GM12878 (cell line): ENCODE results near the gene BCR. TPM values are rescaled to one million over a fixed set of nuclear protein-coding genes. Genes with fewer than 3 reads are reported as not detected.

ENCODE experiments used
- ATAC-seq: fragments of 200-7000 bp; cut with Tn5 transposase; 3 replicates; pipeline ENCODE4 v1.9.1; 2020; ENCODE audit warnings: mild to moderate bottlenecking, moderate library complexity
- BruUV-seq: library from RNA; stranded (reverse); fragments of 400-500 nt; replicated peaks from 2 replicates; lab custom pipeline; 2021; lab: Mats Ljungman, UMichigan
- CTCF ChIA-PET: fragments of 300-600 bp; sonication (Branson Sonifier 250); formaldehyde crosslinking; extraction: SDS; loops from one replicate; lab custom pipeline; 2021; ENCODE audit warnings: inconsistent platforms; lab: Yijun Ruan, JAX
- POLR2A ChIA-PET: fragments of 350-600 bp; formaldehyde crosslinking; extraction: SDS; loops from one replicate; lab custom pipeline; 2021; ENCODE audit warnings: inconsistent platforms; lab: Charles Lee
- RAD21 ChIA-PET: fragments of 300-600 bp; sonication (Branson Sonifier 250); formaldehyde crosslinking; loops from one replicate; lab custom pipeline; 2023; ENCODE audit warnings: antibody characterized with exemption; ENCODE audit not compliant: unreplicated experiment; lab: Charles Lee
- SMC1A ChIA-PET: fragments of 300-600 bp; sonication (Branson Sonifier 250); formaldehyde crosslinking; loops from one replicate; lab custom pipeline; 2023; ENCODE audit not compliant: unreplicated experiment, uncharacterized antibody; lab: Charles Lee
- DNase-seq: peaks from one replicate; pipeline ENCODE4 v3.0.0-alpha.2; 2011; ENCODE audit warnings: low read depth, low spot score
- FAIRE-seq: peaks from 3 replicates; lab custom pipeline; 2011; peaks lifted over from hg19 to GRCh38; lab: Jason Lieb, UNC
- H2AFZ ChIP-seq: 2 replicates; pipeline ENCODE4 v1.6.0; 2011; ENCODE audit warnings: low read depth, low read length, control low read depth; ENCODE audit not compliant: control insufficient read depth
- H3K27ac ChIP-seq: 2 replicates; pipeline ENCODE4 v1.5.1; 2011; ENCODE audit warnings: control low read depth; ENCODE audit not compliant: control insufficient read depth, insufficient read depth
- H3K27me3 ChIP-seq, 2 experiments: replicated peaks in 1 of 2; 2 replicates each; pipeline versions ENCODE4 v1.6.0 to v1.6.1; 2011; ENCODE audit warnings: low read length in 1 of 2; ENCODE audit not compliant: control insufficient read depth in 2 of 2, insufficient read depth in 2 of 2
- H3K36me3 ChIP-seq, 2 experiments: 2 replicates each; pipeline ENCODE4 v1.5.1; 2011; ENCODE audit warnings: low read length in 1 of 2; ENCODE audit not compliant: control insufficient read depth in 2 of 2, insufficient read depth in 2 of 2
- H3K4me1 ChIP-seq: 2 replicates; pipeline ENCODE4 v1.6.1; 2011; ENCODE audit warnings: mild to moderate bottlenecking, low read length, moderate library complexity, mixed read lengths; ENCODE audit not compliant: control insufficient read depth, insufficient read depth
- H3K4me2 ChIP-seq: 2 replicates; pipeline ENCODE4 v1.6.0; 2011; ENCODE audit warnings: control low read depth; ENCODE audit not compliant: control insufficient read depth, insufficient read depth
- H3K4me3 ChIP-seq: fragments of 200-600 bp; sonication (generic); 2 replicates; pipeline ENCODE4 v1.5.1; 2016
- H3K79me2 ChIP-seq: 2 replicates; pipeline ENCODE4 v1.6.0; 2011; ENCODE audit warnings: low read length; ENCODE audit not compliant: control insufficient read depth, insufficient read depth
- H3K9ac ChIP-seq: 2 replicates; pipeline ENCODE4 v1.8.0; 2011; ENCODE audit warnings: low read length, control low read depth, mixed read lengths; ENCODE audit not compliant: control insufficient read depth, insufficient read depth
- H3K9me3 ChIP-seq: replicated peaks from 3 replicates; pipeline ENCODE4 v1.5.1; 2011; ENCODE audit warnings: mild to moderate bottlenecking, low read length; ENCODE audit not compliant: control insufficient read depth, insufficient read depth
- H4K20me1 ChIP-seq: 2 replicates; pipeline ENCODE4 v1.6.0; 2011; ENCODE audit not compliant: control insufficient read depth, insufficient read depth
- ATF7 ChIP-seq: fragments of 450-650 bp; IDR thresholded peaks from 2 replicates; pipeline ENCODE4 v1.6.1; 2016; ENCODE audit warnings: low read depth, mild to moderate bottlenecking
- BMI1 ChIP-seq: fragments of 450-650 bp; IDR thresholded peaks from 2 replicates; pipeline ENCODE4 v1.6.1; 2016; ENCODE audit warnings: mild to moderate bottlenecking, moderate library complexity, borderline replicate concordance
- CREM ChIP-seq: IDR thresholded peaks from 2 replicates; pipeline ENCODE4 v1.6.1; 2014; ENCODE audit warnings: antibody characterized with exemption, low read depth
- DPF2 ChIP-seq: fragments of 450-650 bp; IDR thresholded peaks from 2 replicates; pipeline ENCODE4 v1.6.1; 2017; ENCODE audit warnings: mild to moderate bottlenecking
- EGR1 ChIP-seq, 2 experiments: IDR thresholded peaks; 1 replicate in 1 of 2; 2 replicates in 1 of 2; pipeline ENCODE4 v1.6.1; 2011 to 2012; ENCODE audit warnings: low read depth in 2 of 2, low read length in 2 of 2, borderline replicate concordance in 1 of 2, mild to moderate bottlenecking in 1 of 2, moderate library complexity in 1 of 2
- FOS ChIP-seq: IDR thresholded peaks from 3 replicates; pipeline ENCODE4 v1.6.1; 2011; ENCODE audit warnings: borderline replicate concordance; ENCODE audit not compliant: insufficient read length; ENCODE audit errors: extremely low read depth
- HCFC1 ChIP-seq: fragments of 150-350 bp; IDR thresholded peaks from 2 replicates; pipeline ENCODE4 v1.6.1; 2014; ENCODE audit warnings: low read length
- IRF3 ChIP-seq: fragments of 450-650 bp; IDR thresholded peaks from 2 replicates; pipeline ENCODE4 v1.6.1; 2014; ENCODE audit warnings: mild to moderate bottlenecking
- IRF4 ChIP-seq: IDR thresholded peaks from 2 replicates; pipeline ENCODE4 v1.6.1; 2011; ENCODE audit warnings: low read depth, low read length
- MTA2 ChIP-seq: fragments of 450-650 bp; IDR thresholded peaks from 2 replicates; pipeline ENCODE4 v1.6.1; 2016; ENCODE audit warnings: low read depth, mild to moderate bottlenecking, moderate library complexity
- NFYA ChIP-seq: IDR thresholded peaks from 2 replicates; pipeline ENCODE4 v1.6.1; 2011; ENCODE audit warnings: low read depth, mild to moderate bottlenecking, low read length, improper control_type of control experiment, borderline replicate concordance
- POU2F2 ChIP-seq: IDR thresholded peaks from 3 replicates; pipeline ENCODE4 v1.6.1; 2011; ENCODE audit warnings: low read depth, mild to moderate bottlenecking, low read length, borderline replicate concordance
- RAD21 ChIP-seq: IDR thresholded peaks from 2 replicates; pipeline ENCODE4 v1.6.1; 2011; ENCODE audit warnings: mild to moderate bottlenecking, low read depth, low read length, moderate library complexity; ENCODE audit not compliant: insufficient read depth
- SIX5 ChIP-seq: IDR thresholded peaks from 2 replicates; pipeline ENCODE4 v1.6.1; 2011; ENCODE audit warnings: mild to moderate bottlenecking, low read depth, low read length, moderate library complexity; ENCODE audit not compliant: severe bottlenecking
- TBL1XR1 ChIP-seq: IDR thresholded peaks from 2 replicates; pipeline ENCODE4 v1.6.1; 2012; ENCODE audit warnings: low read depth, low read length, improper control_type of control experiment
- TCF3 ChIP-seq: IDR thresholded peaks from 2 replicates; pipeline ENCODE4 v1.6.1; 2012; ENCODE audit warnings: low read depth, mild to moderate bottlenecking, low read length, borderline replicate concordance; ENCODE audit not compliant: insufficient read depth
- USF2 ChIP-seq: IDR thresholded peaks from 2 replicates; pipeline ENCODE4 v1.6.1; 2011; ENCODE audit warnings: low read depth, low read length, improper control_type of control experiment, borderline replicate concordance
- ZBTB33 ChIP-seq: fragments of 450-650 bp; IDR thresholded peaks from 2 replicates; pipeline ENCODE4 v1.6.1; 2017; ENCODE audit warnings: mild to moderate bottlenecking
- ZNF217 ChIP-seq: fragments of 450-650 bp; IDR thresholded peaks from 2 replicates; pipeline ENCODE4 v1.6.1; 2017; ENCODE audit warnings: antibody characterized with exemption, mild to moderate bottlenecking
- WGBS: methylation state at CpG from one replicate; pipeline ENCODE4 v1.1.6; 2016; ENCODE audit warnings: low lambda C conversion rate; ENCODE audit not compliant: insufficient replicate concordance, insufficient coverage; ENCODE audit errors: missing lambda C conversion rate; 5-methylcytosine and 5-hydroxymethylcytosine counted together
- in situ Hi-C: fragments of 300-500 bp; cut with MboI; formaldehyde crosslinking; loops from 9 replicates; pipeline ENCODE4 v1.14.3; 2018; ENCODE audit warnings: mixed read lengths
- intact Hi-C: fragments of 100-400 bp; cut with micrococcal nuclease; formaldehyde crosslinking; loops from one replicate; pipeline ENCODE4 v1.14.2; 2022; ENCODE audit not compliant: unreplicated experiment
- polyA plus RNA-seq, 11 experiments: library from polyadenylated mRNA; depleted of rRNA in 4 of 11; unstranded in 6 of 11; stranded (reverse) in 5 of 11; fragments of >200 nt; fragmentation: Nextera tagmentation in 4 of 11; fragmentation: Illumina TruSeq in 1 of 11; extraction: Ambion mirVana in 4 of 11; extraction: Trizol in 1 of 11; gene quantifications; 1 replicate in 1 of 11; 2 replicates in 10 of 11; pipeline versions ENCODE4 v1.2.1 to v1.2.3, GENCODE V29; 2011 to 2016; ENCODE audit warnings: inconsistent platforms in 2 of 11, missing spikeins in 2 of 11, low read depth in 1 of 11
- total RNA-seq, 4 experiments: library from RNA; depleted of rRNA in 3 of 4; stranded (reverse); fragments of >200 nt in 3 of 4; fragmentation: Illumina TruSeq in 1 of 4; extraction: Trizol in 1 of 4; gene quantifications; 2 replicates each; pipeline versions ENCODE4 v1.2.1 to v1.2.3, GENCODE V29; 2013 to 2021

The BCR gene
- total and polyA plus RNA-seq, 10 of the 15 experiments (the other 5 are each of a cell fraction or from before 2014, with no cell fraction given), result 1.7 to 64.7 (median 18.4) TPM

- no TSS peak for BruUV-seq
- Histone ChIP-seq H3K4me3 (no peak overlapping the region), H3K27ac (0 out of 2 replicates have a peak overlapping the region, but pooled peaks have one; percentile 13), H3K9me3 (no peaks in the 10 kb centered on the region), H4K20me1 (no peaks in the 10 kb centered on the region), H3K79me2 (no peaks in the 10 kb centered on the region), H2AFZ (peak overlapping the region; percentile 22), H3K4me1 (peaks cover 11% of the 10 kb centered on the region), H3K36me3 (peaks cover 4 to 24% of the 10 kb centered on the region in 2 experiments; a peak in 3 of 4 replicates), H3K27me3 (no peaks in the 10 kb centered on the region), H3K4me2 (0 out of 2 replicates have a peak overlapping the region, but pooled peaks have one; percentile 28), H3K9ac (no peak overlapping the region)
- FAIRE-seq (peak; percentile 52), ATAC-seq (peak; percentile 94), DNase-seq (peak; percentile 25)
- ChIA-PET RAD21 (interaction anchor here (0.7 to 6.0 kb wide), 25 partner anchors 9 to 1097 kb away, joined by 3 to 167 read pairs (median 4); partner anchors contain the start of genes BCR and RAB36), POLR2A (interaction anchor here (0.6 to 1.1 kb wide), 3 partner anchors 98 to 137 kb away, joined by 3 to 4 read pairs (median 4); no protein-coding TSS in a partner anchor), SMC1A (interaction anchor here (0.7 to 3.1 kb wide), 25 partner anchors 8 to 325 kb away, joined by 3 to 57 read pairs (median 4); partner anchors contain the start of genes BCR and RAB36), CTCF (interaction anchor here (0.7 to 5.3 kb wide), 33 partner anchors 11 to 323 kb away, joined by 3 to 209 read pairs (median 6); partner anchors contain the start of genes BCR and RSPH14)
- in situ Hi-C loops, result loop anchor here (5.0 to 25.0 kb wide), 2 partner anchors 314 to 469 kb away; no protein-coding TSS in a partner anchor
- WGBS, result 29% methylated on average over 21 of the region's 21 CpGs
- intact Hi-C loops, result loop anchor here (1.0 kb wide), 3 partner anchors 103 to 322 kb away; no protein-coding TSS in a partner anchor
- TF ChIP-seq RAD21, result peak; percentile 91
- TF ChIP-seq IRF3, result no peak
- peak in 1 of 2 experiments; percentile 36; a peak in 1 of 3 replicates for TF ChIP-seq EGR1 (IDR thresholded peaks at IDR 0.05; ENCODE audit: borderline replicate concordance in 1 of 2, low read depth in 2 of 2, low read length in 2 of 2)
- no peak for TF ChIP-seq BMI1
- TF ChIP-seq TBL1XR1, result no peak
- TF ChIP-seq MTA2, result peak; percentile 41; the same call in 1 of the 2 replicates
- TF ChIP-seq IRF4, result 0 out of 2 replicates have a peak, but pooled peaks have one; percentile 16
- no peak for TF ChIP-seq FOS
- TF ChIP-seq ATF7, result no peak
- TF ChIP-seq SIX5, result no peak
- peak; percentile 59; the same call in 1 of the 2 replicates for TF ChIP-seq DPF2
- peak; percentile 20; the same call in 1 of the 2 replicates for TF ChIP-seq ZBTB33
- TF ChIP-seq NFYA, result no peak
- TF ChIP-seq TCF3, result peak; percentile 25; the same call in 1 of the 2 replicates
- no peak; the same call in 1 of the 3 replicates for TF ChIP-seq POU2F2
- TF ChIP-seq USF2, result no peak
- no peak for TF ChIP-seq ZNF217
- TF ChIP-seq CREM, result 0 out of 2 replicates have a peak, but pooled peaks have one; percentile 10
- no peak for TF ChIP-seq HCFC1
These were observed 101.2 kb downstream of the BCR start for GRCh38 chr22:23281406-23282088.
